ENCODE data around the gene OXTR. TPM values are rescaled to one million over a fixed set of nuclear protein-coding genes. Genes with fewer than 3 reads are reported as not detected.

The OXTR gene
- total RNA-seq, 1 donor from 2014 or later, result 4.1 TPM

DNA sequence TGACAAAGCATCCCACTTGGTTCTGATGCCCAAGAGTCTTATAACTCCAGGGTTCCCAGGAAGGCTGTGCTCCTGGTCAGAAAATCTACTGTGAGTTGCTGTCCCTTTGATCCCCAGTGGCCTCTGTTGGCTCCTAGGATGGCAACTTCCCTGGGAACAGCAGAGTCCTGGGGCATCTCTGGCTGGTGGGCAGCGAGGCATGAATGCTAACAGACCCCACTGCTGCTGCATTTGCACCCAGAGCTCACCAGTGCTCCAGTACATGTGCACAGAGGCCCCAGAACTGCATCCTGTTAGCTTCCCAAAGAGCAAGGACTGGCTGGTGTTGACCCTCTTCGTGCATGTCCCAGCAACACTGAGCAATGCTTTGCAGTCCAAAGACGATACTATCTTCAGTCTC lies 20.1 kb downstream of the OXTR start:
- Mint-ChIP-seq H3K27ac (no peak overlapping the region), H3K4me1 (ENCODE audit: unreplicated experiment) (no peaks in the 10 kb centered on the region), H3K9me3 (no peaks in the 10 kb centered on the region), H3K4me3 (no peak overlapping the region), H3K36me3 (no peaks in the 10 kb centered on the region), H3K27me3 (no peaks in the 10 kb centered on the region)
- DNase-seq (ENCODE audit: extremely low spot score, unreplicated experiment), result no peak
- TF ChIP-seq, protein P1, sequence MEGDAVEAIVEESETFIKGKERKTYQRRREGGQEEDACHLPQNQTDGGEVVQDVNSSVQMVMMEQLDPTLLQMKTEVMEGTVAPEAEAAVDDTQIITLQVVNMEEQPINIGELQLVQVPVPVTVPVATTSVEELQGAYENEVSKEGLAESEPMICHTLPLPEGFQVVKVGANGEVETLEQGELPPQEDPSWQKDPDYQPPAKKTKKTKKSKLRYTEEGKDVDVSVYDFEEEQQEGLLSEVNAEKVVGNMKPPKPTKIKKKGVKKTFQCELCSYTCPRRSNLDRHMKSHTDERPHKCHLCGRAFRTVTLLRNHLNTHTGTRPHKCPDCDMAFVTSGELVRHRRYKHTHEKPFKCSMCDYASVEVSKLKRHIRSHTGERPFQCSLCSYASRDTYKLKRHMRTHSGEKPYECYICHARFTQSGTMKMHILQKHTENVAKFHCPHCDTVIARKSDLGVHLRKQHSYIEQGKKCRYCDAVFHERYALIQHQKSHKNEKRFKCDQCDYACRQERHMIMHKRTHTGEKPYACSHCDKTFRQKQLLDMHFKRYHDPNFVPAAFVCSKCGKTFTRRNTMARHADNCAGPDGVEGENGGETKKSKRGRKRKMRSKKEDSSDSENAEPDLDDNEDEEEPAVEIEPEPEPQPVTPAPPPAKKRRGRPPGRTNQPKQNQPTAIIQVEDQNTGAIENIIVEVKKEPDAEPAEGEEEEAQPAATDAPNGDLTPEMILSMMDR (conservative IDR thresholded peaks at IDR 0.05), result no peak

DNA sequence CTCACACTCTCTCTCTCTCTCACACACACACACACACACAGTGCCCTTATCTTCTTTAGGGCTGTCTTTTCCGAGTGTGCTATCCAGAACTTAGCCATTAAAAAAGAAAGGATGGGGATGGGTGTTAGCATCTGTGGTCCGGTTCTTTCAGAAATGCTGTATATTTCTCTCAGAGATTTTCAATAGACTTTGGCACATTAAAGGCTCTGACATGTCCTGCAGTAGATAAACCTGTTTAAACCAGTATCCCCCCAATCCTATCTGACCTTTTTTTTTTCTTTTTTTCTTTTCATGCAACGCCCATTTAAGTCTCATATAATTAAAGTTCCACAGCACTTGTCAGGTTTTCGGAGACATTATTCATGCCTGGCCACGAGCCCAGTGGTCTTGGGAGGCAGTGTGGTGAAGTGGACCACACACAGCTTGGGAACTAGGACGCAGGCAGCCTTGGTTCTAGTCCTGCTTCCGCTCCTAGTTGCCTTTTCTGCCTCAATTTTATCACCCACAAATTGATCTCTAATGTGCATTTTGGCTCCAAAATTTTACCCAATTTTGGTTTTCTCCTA lies 22.6 kb downstream of the OXTR start:
- Mint-ChIP-seq H3K9me3 (no peaks in the 10 kb centered on the region), H3K27me3 (no peaks in the 10 kb centered on the region), H3K4me1 (ENCODE audit: unreplicated experiment) (peaks cover 11% of the 10 kb centered on the region), H3K4me3 (no peak overlapping the region), H3K36me3 (no peaks in the 10 kb centered on the region), H3K27ac (no peak overlapping the region)
- no peak for DNase-seq (ENCODE audit: extremely low spot score, unreplicated experiment)
- TF ChIP-seq, protein P1 (conservative IDR thresholded peaks at IDR 0.05), result no peak

DNA sequence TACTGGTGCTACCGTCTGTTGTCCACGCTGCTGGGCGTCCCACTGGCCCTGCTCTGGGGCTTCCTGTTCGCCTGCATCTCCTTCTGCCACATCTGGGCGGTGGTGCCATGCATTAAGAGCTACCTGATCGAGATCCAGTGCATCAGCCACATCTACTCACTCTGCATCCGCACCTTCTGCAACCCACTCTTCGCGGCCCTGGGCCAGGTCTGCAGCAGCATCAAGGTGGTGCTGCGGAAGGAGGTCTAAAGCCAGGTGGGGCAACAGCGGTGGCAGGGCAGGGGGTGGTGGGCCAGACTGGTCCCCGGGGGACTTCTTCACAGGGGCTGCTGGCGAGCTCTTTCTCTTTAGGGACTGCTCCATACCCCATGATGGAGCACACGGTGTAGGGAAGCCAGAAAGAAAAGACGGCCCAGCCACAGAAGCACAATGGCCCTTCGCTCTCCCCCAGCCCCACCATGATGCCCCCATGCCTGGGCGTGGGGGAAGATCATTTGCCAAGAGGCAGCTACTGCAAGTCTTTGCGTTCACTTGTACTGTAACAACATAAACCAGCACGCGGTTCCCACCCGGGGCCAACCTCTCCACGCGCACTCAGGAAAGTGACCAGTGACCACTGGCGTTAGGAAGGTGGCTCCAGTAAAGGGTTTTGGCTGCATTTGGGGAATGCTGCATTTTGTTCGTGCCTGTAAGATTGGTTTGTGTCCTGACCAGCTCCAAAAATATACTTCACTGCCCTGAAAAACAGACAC lies 23.6 kb downstream of the OXTR start:
- Mint-ChIP-seq H3K9me3 (no peaks in the 10 kb centered on the region), H3K4me3 (no peak overlapping the region), H3K36me3 (no peaks in the 10 kb centered on the region), H3K27ac (no peak overlapping the region), H3K4me1 (ENCODE audit: unreplicated experiment) (peaks cover 18% of the 10 kb centered on the region), H3K27me3 (no peaks in the 10 kb centered on the region)
- TF ChIP-seq, protein P1 (conservative IDR thresholded peaks at IDR 0.05), result no peak
- no peak for DNase-seq (ENCODE audit: extremely low spot score, unreplicated experiment)

DNA sequence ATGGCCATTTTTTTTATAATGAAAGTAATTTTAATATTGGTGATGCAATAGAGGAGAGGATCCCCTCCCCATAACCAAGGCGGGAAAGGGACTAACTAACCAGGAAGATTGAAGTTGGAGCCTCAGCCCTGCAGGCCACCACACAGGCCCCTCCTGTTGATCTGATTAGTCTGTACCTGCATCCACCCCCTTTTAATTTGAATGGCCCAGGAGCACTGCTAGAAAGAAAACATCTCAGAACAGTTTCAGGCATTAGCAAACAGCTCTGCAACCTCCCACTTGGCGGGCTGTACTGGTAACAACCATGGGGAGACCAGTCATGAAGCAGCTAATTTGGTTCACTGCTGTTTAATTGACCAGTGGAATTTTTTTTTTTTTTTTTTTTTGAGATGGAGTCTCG lies 25.5 kb downstream of the OXTR start:
- DNase-seq (ENCODE audit: extremely low spot score, unreplicated experiment), result no peak
- Mint-ChIP-seq H3K27ac (no peak overlapping the region), H3K27me3 (no peaks in the 10 kb centered on the region)

DNA sequence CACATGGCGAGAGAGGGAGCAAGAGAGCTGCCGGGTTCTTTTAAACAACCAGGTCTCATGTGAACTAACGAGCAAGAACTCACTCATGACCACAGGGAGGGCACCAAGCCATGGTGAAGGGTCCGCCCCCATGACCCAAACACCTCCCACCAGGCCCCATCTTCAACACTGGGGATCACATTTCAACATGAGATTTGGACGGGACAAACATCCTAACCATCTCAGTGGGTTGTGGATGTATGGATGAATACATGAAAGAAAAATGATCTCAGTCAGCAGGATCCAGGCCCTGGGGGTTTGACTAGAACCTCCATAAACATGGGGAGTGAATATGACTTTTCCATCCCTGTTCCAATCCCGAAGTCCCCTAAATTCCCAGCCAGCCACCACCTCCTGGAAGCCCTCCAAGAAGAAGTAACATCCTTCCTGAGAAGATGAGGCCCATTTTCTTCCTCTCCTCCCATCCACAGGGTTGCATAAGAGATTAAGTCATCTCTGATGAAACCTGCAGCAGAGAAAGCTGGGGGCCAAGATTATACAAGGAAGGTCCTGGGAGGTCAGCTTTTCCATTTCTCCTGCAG lies 26.3 kb downstream of the OXTR start:
- no peaks in the 10 kb centered on the region for H3K27me3 Mint-ChIP-seq
- no peak overlapping the region for H3K27ac Mint-ChIP-seq
- DNase-seq (ENCODE audit: extremely low spot score, unreplicated experiment), result no peak
- no peaks in the 10 kb centered on the region for H3K9me3 Mint-ChIP-seq
- TF ChIP-seq, protein P1 (conservative IDR thresholded peaks at IDR 0.05), result no peak
- H3K36me3 Mint-ChIP-seq, result no peaks in the 10 kb centered on the region
- peaks cover 22% of the 10 kb centered on the region for H3K4me1 Mint-ChIP-seq (ENCODE audit: unreplicated experiment)
- H3K4me3 Mint-ChIP-seq, result no peak overlapping the region

More for the DNA sequence above, 25.5 kb downstream of the OXTR start:
- H3K4me3 Mint-ChIP-seq, result no peak overlapping the region
- TF ChIP-seq, protein P1 (conservative IDR thresholded peaks at IDR 0.05), result no peak
- H3K9me3 Mint-ChIP-seq, result no peaks in the 10 kb centered on the region
- no peaks in the 10 kb centered on the region for H3K36me3 Mint-ChIP-seq
- peaks cover 22% of the 10 kb centered on the region for H3K4me1 Mint-ChIP-seq (ENCODE audit: unreplicated experiment)

All from type B pancreatic cell (in vitro differentiated cells).